Measurements from ENCODE around the gene EIF6.

The EIF6 gene

DNA sequence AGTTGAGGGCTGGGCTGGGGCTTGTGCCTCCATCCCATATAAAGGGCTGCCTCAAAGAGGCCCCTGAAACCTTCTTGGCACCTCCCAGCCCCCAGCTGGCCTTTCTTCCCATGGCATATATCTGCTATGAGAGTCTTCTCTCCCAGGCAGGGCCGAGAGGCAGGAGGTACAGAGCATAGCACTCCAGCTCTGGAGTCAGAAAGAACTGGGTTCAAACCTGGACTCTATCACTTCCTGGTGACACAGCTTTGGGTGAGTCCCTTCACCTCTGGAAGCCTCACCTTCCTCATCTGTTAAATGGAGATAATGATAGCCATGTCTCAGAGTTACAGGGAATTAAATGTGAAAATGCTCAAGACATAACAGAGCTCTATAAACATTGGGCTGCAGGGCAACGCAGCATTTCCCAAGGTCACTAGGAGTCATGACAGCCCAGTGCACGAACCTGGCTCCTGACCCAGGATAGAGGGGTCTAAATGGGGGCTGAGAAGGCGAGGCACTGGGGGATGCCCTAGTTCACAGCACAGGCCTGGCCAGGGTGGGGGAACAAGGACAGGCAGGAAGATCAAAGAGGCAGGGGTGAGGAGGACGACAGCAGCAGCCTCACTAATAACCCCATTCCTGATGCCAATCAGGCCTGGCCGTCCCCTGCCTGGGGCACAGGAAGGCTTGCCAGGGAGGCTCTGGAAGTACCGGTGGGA is 5.8 kb upstream of the EIF6 start:
- TF ChIP-seq, protein P1, sequence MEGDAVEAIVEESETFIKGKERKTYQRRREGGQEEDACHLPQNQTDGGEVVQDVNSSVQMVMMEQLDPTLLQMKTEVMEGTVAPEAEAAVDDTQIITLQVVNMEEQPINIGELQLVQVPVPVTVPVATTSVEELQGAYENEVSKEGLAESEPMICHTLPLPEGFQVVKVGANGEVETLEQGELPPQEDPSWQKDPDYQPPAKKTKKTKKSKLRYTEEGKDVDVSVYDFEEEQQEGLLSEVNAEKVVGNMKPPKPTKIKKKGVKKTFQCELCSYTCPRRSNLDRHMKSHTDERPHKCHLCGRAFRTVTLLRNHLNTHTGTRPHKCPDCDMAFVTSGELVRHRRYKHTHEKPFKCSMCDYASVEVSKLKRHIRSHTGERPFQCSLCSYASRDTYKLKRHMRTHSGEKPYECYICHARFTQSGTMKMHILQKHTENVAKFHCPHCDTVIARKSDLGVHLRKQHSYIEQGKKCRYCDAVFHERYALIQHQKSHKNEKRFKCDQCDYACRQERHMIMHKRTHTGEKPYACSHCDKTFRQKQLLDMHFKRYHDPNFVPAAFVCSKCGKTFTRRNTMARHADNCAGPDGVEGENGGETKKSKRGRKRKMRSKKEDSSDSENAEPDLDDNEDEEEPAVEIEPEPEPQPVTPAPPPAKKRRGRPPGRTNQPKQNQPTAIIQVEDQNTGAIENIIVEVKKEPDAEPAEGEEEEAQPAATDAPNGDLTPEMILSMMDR (IDR thresholded peaks at IDR 0.05; ENCODE audit: extremely low read depth, insufficient read depth, missing control alignments), result no peak
- in situ Hi-C loops (cut with MboI; ENCODE audit: low pct_unique_long_range_greater_than_20kb, low sequenced_read_pairs, unreplicated experiment), result no loop called here

DNA sequence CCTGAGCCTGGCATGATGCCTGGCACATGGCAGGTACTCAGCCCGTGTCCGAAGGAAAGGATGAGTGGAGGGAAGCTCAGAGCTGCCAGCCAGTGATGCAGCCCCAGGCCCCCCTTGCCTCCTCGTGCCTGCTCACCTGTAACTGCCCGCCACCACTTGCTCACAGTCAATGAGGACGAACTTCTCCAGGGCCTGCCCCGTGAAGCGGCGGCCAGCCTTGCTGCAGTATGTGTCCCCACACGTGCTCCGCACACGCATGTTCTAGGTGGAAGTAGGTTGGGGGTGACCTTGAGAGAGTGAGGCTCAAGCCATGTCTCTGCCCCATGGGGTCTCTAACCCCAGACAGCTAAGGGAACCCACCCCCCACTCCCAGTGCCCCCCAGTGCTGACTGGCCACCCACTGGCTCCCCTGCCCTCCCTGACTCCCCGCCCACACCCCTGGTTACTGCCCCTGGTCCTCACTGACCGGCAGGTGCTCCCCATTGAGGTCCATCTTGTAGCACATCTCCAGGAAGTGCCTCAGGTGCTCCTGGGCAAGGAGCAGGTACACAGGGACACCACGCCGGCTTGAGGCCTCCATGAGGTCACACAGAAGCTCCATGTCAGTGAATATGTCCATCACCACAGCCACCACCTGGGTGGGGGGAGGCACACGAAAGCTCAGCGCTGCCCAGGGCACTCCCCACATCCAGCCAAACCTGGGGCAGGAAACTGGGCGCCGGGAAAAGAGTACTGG is 3.9 kb upstream of the EIF6 start:
- in situ Hi-C loops (cut with MboI; ENCODE audit: low pct_unique_long_range_greater_than_20kb, low sequenced_read_pairs, unreplicated experiment), result no loop called here
- TF ChIP-seq, protein P1 (IDR thresholded peaks at IDR 0.05; ENCODE audit: extremely low read depth, insufficient read depth, missing control alignments), result no peak
- no peak for DNase-seq (ENCODE audit: low spot score)

More for the DNA sequence above, 5.8 kb upstream of the EIF6 start:
- DNase-seq (ENCODE audit: low spot score), result no peak

DNA sequence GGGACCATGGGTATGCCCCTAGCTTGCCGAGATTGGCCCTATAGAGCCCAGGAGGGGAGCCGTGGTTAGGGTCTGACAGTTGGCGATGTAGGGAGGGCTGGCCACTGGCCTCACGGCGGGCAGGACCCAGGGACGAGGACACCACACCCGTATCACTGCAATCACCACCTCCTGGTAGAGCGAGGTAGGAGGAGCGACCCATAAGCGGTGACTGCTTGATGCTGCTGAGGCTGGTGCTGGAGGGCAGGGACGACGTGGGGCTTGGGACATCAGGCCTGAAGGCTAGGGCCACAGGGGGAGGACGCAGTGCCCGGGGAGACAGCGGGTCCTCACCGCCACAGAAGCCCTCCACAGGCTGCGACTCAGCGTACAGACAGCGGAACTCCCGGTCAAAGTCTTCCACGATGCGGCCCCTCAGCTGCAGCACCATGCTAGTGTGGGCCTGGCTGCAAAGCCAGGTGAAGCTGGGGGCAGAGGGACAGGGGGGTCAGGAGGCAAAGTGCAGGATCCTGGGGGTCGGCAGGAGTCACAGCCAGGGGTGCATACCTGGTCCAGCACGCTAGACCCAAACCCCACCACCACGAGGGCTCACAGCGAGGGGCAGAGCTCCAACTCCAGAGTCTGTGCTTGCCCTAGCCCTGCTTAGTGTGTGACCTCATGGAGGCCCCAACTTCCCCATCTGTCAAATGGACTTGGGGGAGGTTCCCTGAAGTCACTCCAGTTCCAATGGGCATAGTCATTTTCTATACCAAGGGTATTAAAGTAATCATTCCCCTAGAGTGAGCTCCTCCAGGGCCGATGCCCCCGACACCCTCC is 3.1 kb upstream of the EIF6 start:
- DNase-seq (ENCODE audit: low spot score), result no peak
- in situ Hi-C loops (cut with MboI; ENCODE audit: low pct_unique_long_range_greater_than_20kb, low sequenced_read_pairs, unreplicated experiment), result no loop called here
- TF ChIP-seq, protein P1 (IDR thresholded peaks at IDR 0.05; ENCODE audit: extremely low read depth, insufficient read depth, missing control alignments), result no peak

DNA sequence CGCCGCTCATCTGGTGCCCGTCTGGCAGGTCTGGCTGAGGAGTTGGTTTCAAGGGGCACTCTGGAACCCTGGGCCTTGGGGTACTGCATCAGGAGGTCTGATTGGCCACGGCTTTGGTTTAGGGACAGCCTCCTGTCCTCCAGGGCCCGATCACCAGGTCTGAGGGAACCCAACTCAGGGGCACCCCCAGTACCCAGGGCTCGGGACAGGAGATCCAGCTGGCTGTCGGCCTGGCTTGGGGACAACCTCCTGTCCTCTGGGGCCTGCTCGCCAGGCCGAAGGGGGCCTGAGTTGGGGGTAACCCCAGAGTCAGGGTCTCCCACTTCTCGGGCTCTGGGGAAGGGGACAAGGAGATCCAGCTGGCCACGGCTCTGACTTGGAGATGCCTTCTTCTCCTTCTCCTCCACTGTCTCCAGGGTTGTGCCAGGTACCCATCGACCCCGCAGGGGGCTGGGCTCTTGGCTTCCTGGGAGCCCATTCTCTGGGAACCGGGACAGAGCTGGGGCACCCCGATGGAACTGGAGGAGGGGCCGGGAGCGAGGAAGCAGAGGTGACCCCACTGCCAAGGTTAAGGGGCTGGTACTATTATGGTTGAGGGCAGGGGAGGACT is 2.4 kb upstream of the EIF6 start:
- no peak for DNase-seq (ENCODE audit: low spot score)
- in situ Hi-C loops (cut with MboI; ENCODE audit: low pct_unique_long_range_greater_than_20kb, low sequenced_read_pairs, unreplicated experiment), result no loop called here
- TF ChIP-seq, protein P1 (IDR thresholded peaks at IDR 0.05; ENCODE audit: extremely low read depth, insufficient read depth, missing control alignments), result no peak

DNA sequence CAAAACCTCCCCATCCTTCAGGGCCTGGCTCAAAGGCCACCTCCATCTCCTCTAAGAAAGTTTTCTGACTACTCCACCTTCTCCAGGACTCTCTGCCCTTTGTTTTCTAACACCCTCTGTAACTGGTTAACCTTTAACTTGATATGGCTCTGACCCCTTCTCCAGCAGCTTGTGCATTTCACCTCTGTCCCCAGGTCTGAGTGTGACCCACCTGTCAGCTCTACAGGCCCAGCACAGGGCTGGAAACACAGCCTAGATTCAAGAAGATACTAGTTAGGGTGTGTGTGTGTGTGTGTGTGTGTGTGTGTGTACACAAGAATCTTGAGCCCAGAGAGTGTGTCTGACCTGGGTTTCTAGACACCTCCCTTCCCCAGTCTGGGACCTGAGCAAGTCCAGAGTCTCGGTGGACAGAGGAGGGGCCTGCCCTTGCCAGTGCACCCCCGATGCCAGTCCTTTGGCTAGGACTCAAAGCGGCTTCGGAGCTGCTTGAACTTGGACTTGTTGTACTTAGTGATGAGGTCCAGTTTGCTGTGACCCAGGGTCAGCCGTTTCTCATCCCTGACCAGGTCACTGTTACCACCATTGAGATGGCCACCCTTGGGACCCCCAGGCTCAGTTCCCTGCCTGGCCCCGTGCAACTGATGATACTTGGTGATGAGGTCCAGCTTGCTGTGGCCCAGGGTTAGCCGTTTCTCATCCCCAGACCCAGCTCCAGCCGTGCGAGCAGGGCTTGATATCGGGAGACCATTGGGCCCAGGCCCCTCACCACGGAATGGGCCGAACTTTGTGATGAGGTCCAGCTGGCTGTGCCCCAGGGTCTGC is 1.7 kb upstream of the EIF6 start:
- in situ Hi-C loops (cut with MboI; ENCODE audit: low pct_unique_long_range_greater_than_20kb, low sequenced_read_pairs, unreplicated experiment), result no loop called here
- DNase-seq (ENCODE audit: low spot score), result no peak
- TF ChIP-seq, protein P1 (IDR thresholded peaks at IDR 0.05; ENCODE audit: extremely low read depth, insufficient read depth, missing control alignments), result no peak

DNA sequence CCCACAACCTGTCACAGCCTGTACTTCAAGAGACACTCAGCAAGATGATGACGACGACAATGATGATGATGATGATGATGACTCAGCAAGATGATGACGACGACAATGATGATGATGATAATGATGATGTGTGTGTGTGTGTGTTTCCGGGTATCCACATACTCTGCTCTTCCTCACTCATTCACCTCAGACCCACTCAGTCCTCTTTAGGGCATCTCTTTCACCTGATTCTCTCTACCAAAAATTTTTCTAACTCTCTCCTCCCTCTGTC is 1.2 kb upstream of the EIF6 start:
- no peak for DNase-seq (ENCODE audit: low spot score)
- TF ChIP-seq, protein P1 (IDR thresholded peaks at IDR 0.05; ENCODE audit: extremely low read depth, insufficient read depth, missing control alignments), result no peak
- in situ Hi-C loops (cut with MboI; ENCODE audit: low pct_unique_long_range_greater_than_20kb, low sequenced_read_pairs, unreplicated experiment), result no loop called here

Measured in GM13977 (cell line).